ENCODE measurements around the gene SMARCA1. TPM values are rescaled to one million over a fixed set of nuclear protein-coding genes. Genes with fewer than 3 reads are reported as not detected.

The SMARCA1 gene
- total and polyA plus RNA-seq, 2 of the 13 experiments (the other 11 are each of a cell fraction or from before 2014, with no cell fraction given): 97.7 to 145 TPM

DNA sequence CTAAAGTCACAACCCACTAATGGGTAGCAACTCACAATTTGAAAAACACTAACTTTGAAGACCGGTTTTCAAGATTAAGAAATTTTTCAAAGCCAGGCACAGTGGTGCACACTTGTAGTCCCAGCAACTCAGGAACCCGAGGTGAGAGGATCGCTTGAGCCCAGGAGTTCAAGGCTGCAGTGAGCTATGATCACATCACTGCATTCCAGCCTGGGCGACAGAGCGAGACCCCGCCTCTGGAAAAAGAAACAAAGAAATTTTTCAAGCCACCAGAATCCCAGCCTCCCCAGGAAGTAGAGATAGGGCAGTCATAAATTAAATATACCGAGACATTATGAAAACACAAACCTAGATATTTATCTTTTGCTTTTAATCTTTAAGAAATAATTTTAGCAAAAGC, 13.0 kb downstream of the SMARCA1 start (continued):
- no peak for TF ChIP-seq KLF12 (CRISPR knock-in tag; IDR thresholded peaks at IDR 0.05; ENCODE audit: borderline replicate concordance)
- no peak for TF ChIP-seq ZC3H13 (CRISPR knock-in tag; IDR thresholded peaks at IDR 0.05)
- TF ChIP-seq ZBTB8A (CRISPR knock-in tag; IDR thresholded peaks at IDR 0.05; ENCODE audit: borderline replicate concordance, low read depth): no peak
- TF ChIP-seq NFE2L2 (IDR thresholded peaks at IDR 0.05; ENCODE audit: low read length): no peak
- TF ChIP-seq ZSCAN9 (CRISPR knock-in tag; IDR thresholded peaks at IDR 0.05; ENCODE audit: borderline replicate concordance): no peak
- TF ChIP-seq ZSCAN29 (CRISPR knock-in tag; conservative IDR thresholded peaks at IDR 0.05): no peak
- TF ChIP-seq, protein P1, sequence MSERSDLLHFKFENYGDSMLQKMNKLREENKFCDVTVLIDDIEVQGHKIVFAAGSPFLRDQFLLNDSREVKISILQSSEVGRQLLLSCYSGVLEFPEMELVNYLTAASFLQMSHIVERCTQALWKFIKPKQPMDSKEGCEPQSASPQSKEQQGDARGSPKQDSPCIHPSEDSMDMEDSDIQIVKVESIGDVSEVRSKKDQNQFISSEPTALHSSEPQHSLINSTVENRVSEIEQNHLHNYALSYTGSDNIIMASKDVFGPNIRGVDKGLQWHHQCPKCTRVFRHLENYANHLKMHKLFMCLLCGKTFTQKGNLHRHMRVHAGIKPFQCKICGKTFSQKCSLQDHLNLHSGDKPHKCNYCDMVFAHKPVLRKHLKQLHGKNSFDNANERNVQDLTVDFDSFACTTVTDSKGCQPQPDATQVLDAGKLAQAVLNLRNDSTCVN (CRISPR knock-in tag; IDR thresholded peaks at IDR 0.05; ENCODE audit: borderline replicate concordance): no peak
- no peak for TF ChIP-seq LBX2 (CRISPR knock-in tag; IDR thresholded peaks at IDR 0.05; ENCODE audit: borderline replicate concordance)
- TF ChIP-seq NONO (IDR thresholded peaks at IDR 0.05): no peak
- no peak for TF ChIP-seq NONO (CRISPR knock-in tag; conservative IDR thresholded peaks at IDR 0.05)
- no peak for TF ChIP-seq PAX8 (CRISPR knock-in tag; IDR thresholded peaks at IDR 0.05; ENCODE audit: borderline replicate concordance)
- no peak for TF ChIP-seq ZNF563 (CRISPR knock-in tag; IDR thresholded peaks at IDR 0.05)
- TF ChIP-seq NCOA1 (CRISPR knock-in tag; IDR thresholded peaks at IDR 0.05): no peak
- TF ChIP-seq GATA4 (IDR thresholded peaks at IDR 0.05; ENCODE audit: borderline replicate concordance, low read depth): no peak
- no peak for TF ChIP-seq TIGD3 (CRISPR knock-in tag; IDR thresholded peaks at IDR 0.05; ENCODE audit: borderline replicate concordance)
- TF ChIP-seq HOMEZ (CRISPR knock-in tag; IDR thresholded peaks at IDR 0.05; ENCODE audit: low read depth): 0 out of 2 replicates have a peak, but pooled peaks have one; percentile 16
- TF ChIP-seq, protein P2, sequence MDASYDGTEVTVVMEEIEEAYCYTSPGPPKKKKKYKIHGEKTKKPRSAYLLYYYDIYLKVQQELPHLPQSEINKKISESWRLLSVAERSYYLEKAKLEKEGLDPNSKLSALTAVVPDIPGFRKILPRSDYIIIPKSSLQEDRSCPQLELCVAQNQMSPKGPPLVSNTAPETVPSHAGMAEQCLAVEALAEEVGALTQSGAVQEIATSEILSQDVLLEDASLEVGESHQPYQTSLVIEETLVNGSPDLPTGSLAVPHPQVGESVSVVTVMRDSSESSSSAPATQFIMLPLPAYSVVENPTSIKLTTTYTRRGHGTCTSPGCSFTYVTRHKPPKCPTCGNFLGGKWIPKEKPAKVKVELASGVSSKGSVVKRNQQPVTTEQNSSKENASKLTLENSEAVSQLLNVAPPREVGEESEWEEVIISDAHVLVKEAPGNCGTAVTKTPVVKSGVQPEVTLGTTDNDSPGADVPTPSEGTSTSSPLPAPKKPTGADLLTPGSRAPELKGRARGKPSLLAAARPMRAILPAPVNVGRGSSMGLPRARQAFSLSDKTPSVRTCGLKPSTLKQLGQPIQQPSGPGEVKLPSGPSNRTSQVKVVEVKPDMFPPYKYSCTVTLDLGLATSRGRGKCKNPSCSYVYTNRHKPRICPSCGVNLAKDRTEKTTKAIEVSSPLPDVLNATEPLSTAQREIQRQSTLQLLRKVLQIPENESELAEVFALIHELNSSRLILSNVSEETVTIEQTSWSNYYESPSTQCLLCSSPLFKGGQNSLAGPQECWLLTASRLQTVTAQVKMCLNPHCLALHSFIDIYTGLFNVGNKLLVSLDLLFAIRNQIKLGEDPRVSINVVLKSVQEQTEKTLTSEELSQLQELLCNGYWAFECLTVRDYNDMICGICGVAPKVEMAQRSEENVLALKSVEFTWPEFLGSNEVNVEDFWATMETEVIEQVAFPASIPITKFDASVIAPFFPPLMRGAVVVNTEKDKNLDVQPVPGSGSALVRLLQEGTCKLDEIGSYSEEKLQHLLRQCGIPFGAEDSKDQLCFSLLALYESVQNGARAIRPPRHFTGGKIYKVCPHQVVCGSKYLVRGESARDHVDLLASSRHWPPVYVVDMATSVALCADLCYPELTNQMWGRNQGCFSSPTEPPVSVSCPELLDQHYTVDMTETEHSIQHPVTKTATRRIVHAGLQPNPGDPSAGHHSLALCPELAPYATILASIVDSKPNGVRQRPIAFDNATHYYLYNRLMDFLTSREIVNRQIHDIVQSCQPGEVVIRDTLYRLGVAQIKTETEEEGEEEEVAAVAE (CRISPR knock-in tag; IDR thresholded peaks at IDR 0.05; ENCODE audit: borderline replicate concordance): no peak
- TF ChIP-seq, protein P3, sequence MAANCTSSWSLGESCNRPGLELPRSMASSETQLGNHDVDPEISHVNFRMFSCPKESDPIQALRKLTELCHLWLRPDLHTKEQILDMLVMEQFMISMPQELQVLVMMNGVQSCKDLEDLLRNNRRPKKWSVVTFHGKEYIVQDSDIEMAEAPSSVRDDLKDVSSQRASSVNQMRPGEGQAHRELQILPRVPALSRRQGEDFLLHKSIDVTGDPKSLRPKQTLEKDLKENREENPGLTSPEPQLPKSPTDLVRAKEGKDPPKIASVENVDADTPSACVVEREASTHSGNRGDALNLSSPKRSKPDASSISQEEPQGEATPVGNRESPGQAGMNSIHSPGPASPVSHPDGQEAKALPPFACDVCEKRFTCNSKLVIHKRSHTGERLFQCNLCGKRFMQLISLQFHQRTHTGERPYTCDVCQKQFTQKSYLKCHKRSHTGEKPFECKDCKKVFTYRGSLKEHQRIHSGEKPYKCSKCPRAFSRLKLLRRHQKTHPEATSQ (CRISPR knock-in tag; IDR thresholded peaks at IDR 0.05; ENCODE audit: borderline replicate concordance): no peak
- no peak for TF ChIP-seq SALL2 (CRISPR knock-in tag; IDR thresholded peaks at IDR 0.05)
- TF ChIP-seq ZC3H4 (CRISPR knock-in tag; IDR thresholded peaks at IDR 0.05; ENCODE audit: borderline replicate concordance): no peak
- no peak for TF ChIP-seq NR2F2 (IDR thresholded peaks at IDR 0.05; ENCODE audit: borderline replicate concordance, low read depth)
